SK-N-SH treated with all-trans-retinoic acid at 6 μM for 48 hours (cell line): ENCODE results near the gene DCTD.

Experiments used
- ATAC-seq: fragments of 200-7000 bp; cut with Tn5 transposase; 3 replicates; pipeline ENCODE4 v1.9.1; 2020; ENCODE audit warnings: mild to moderate bottlenecking, moderate library complexity
- ARNTL ChIP-seq: fragments of 450-650 bp; formaldehyde crosslinking; IDR thresholded peaks from 2 replicates; pipeline ENCODE4 v1.5.0; 2020; ENCODE audit warnings: low read depth, mild to moderate bottlenecking, moderate library complexity, borderline replicate concordance
- GLIS3 ChIP-seq: fragments of 250-450 bp; sonication (Bioruptor Pico); IDR thresholded peaks from 2 replicates; pipeline ENCODE4 v1.5.0; 2020; ENCODE audit warnings: mild to moderate bottlenecking, moderate library complexity
- ISL1 ChIP-seq: fragments of 250-450 bp; sonication (Bioruptor Pico); IDR thresholded peaks from 2 replicates; pipeline ENCODE4 v2.1.2; 2022; ENCODE audit warnings: mild to moderate bottlenecking, moderate library complexity
- OSR1 ChIP-seq: fragments of 250-450 bp; sonication (Bioruptor Pico); IDR thresholded peaks from 2 replicates; pipeline ENCODE4 v1.8.0; 2022; ENCODE audit warnings: moderate library complexity, mild to moderate bottlenecking, inconsistent platforms
- PATZ1 ChIP-seq: fragments of 250-450 bp; sonication (Bioruptor Pico); IDR thresholded peaks from 2 replicates; pipeline ENCODE4 v1.8.0; 2020; ENCODE audit warnings: mild to moderate bottlenecking, moderate library complexity, borderline replicate concordance
- PPARA ChIP-seq: fragments of 250-450 bp; sonication (Bioruptor Pico); IDR thresholded peaks from 2 replicates; pipeline ENCODE4 v1.5.0; 2020; ENCODE audit warnings: mild to moderate bottlenecking, borderline replicate concordance
- RARB ChIP-seq: fragments of 250-450 bp; sonication (Bioruptor Pico); IDR thresholded peaks from 2 replicates; pipeline ENCODE4 v1.8.0; 2021; ENCODE audit warnings: mild to moderate bottlenecking, moderate library complexity
- SNAI2 ChIP-seq: fragments of 250-450 bp; sonication (Bioruptor Pico); IDR thresholded peaks from 2 replicates; pipeline ENCODE4 v1.5.0; 2020; ENCODE audit warnings: mild to moderate bottlenecking, moderate library complexity
- TOX ChIP-seq: fragments of 250-450 bp; sonication (Bioruptor Pico); IDR thresholded peaks from 2 replicates; pipeline ENCODE4 v1.8.0; 2021; ENCODE audit warnings: mild to moderate bottlenecking, moderate library complexity, borderline replicate concordance
- TSHZ2 ChIP-seq: fragments of 250-450 bp; sonication (Bioruptor Pico); IDR thresholded peaks from 2 replicates; pipeline ENCODE4 v1.5.0; 2020; ENCODE audit warnings: mild to moderate bottlenecking, moderate library complexity
- ZC3H10 ChIP-seq: fragments of 250-450 bp; sonication (Bioruptor Pico); IDR thresholded peaks from 2 replicates; pipeline ENCODE4 v1.5.1; 2021; ENCODE audit warnings: mild to moderate bottlenecking, moderate library complexity
- ZFP30 ChIP-seq: fragments of 450-650 bp; formaldehyde crosslinking; IDR thresholded peaks from 2 replicates; pipeline ENCODE4 v1.5.0; 2022; ENCODE audit warnings: mild to moderate bottlenecking, moderate library complexity
- ZNF70 ChIP-seq: fragments of 450-650 bp; formaldehyde crosslinking; IDR thresholded peaks from 2 replicates; pipeline ENCODE4 v1.5.0; 2020; ENCODE audit warnings: mild to moderate bottlenecking, moderate library complexity
- TF ChIP-seq, protein P1 (sequence below): fragments of 250-450 bp; sonication (Bioruptor Pico); IDR thresholded peaks from 2 replicates; pipeline ENCODE4 v1.8.0; 2021; ENCODE audit warnings: low read depth, mild to moderate bottlenecking, moderate library complexity, borderline replicate concordance
- TF ChIP-seq, protein P2 (sequence below): fragments of 250-450 bp; sonication (Bioruptor Pico); IDR thresholded peaks from 2 replicates; pipeline ENCODE4 v1.5.1; 2021; ENCODE audit warnings: mild to moderate bottlenecking, moderate library complexity

DCTD gene

GRCh38 chr4:182893047-182893446 is 24.1 kb downstream of the DCTD start:
- TF ChIP-seq ARNTL (CRISPR knock-in tag), result no peak
- no peak for TF ChIP-seq ZC3H10 (CRISPR knock-in tag)
- no peak for TF ChIP-seq TSHZ2
- TF ChIP-seq, protein P1, sequence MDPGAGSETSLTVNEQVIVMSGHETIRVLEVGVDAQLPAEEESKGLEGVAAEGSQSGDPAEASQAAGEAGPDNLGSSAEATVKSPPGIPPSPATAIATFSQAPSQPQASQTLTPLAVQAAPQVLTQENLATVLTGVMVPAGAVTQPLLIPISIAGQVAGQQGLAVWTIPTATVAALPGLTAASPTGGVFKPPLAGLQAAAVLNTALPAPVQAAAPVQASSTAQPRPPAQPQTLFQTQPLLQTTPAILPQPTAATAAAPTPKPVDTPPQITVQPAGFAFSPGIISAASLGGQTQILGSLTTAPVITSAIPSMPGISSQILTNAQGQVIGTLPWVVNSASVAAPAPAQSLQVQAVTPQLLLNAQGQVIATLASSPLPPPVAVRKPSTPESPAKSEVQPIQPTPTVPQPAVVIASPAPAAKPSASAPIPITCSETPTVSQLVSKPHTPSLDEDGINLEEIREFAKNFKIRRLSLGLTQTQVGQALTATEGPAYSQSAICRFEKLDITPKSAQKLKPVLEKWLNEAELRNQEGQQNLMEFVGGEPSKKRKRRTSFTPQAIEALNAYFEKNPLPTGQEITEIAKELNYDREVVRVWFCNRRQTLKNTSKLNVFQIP (CRISPR knock-in tag), result no peak
- no peak for TF ChIP-seq RARB (CRISPR knock-in tag)

DNA sequence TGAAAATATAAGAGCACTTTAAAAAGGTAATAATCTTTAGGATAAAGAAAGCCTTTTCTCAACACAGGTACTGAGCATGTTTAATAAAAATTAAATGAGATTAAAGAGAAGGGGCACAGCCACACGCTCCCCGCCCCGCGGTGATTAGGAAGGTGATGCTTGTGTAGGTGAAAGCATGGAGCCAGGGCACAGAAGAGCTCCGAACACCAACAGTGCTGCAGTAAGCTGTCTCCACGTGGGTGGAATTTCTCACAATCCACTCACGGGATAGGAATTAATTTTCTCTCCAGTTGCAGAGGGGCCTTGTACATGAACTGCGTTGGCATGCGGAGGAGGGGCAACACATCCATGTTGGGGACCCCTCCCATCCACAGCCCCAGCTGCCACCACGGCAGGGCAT is 27.0 kb downstream of the DCTD start:
- no peak for ATAC-seq
- TF ChIP-seq, protein P2, sequence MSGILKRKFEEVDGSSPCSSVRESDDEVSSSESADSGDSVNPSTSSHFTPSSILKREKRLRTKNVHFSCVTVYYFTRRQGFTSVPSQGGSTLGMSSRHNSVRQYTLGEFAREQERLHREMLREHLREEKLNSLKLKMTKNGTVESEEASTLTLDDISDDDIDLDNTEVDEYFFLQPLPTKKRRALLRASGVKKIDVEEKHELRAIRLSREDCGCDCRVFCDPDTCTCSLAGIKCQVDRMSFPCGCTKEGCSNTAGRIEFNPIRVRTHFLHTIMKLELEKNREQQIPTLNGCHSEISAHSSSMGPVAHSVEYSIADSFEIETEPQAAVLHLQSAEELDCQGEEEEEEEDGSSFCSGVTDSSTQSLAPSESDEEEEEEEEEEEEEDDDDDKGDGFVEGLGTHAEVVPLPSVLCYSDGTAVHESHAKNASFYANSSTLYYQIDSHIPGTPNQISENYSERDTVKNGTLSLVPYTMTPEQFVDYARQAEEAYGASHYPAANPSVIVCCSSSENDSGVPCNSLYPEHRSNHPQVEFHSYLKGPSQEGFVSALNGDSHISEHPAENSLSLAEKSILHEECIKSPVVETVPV (CRISPR knock-in tag), result no peak
- TF ChIP-seq ZFP30 (CRISPR knock-in tag) (no peak), ZNF70 (CRISPR knock-in tag) (no peak), PATZ1 (CRISPR knock-in tag) (no peak), GLIS3 (no peak), TSHZ2 (no peak)

More at GRCh38 chr4:182893047-182893446, 24.1 kb downstream of the DCTD start:
- no peak for ATAC-seq

GRCh38 chr4:182888891-182889290 is 28.3 kb downstream of the DCTD start:
- TF ChIP-seq ZC3H10 (CRISPR knock-in tag) (no peak), OSR1 (no peak), PPARA (CRISPR knock-in tag) (no peak)
- TF ChIP-seq, all 23 proteins: peak for 0
- no peak for ATAC-seq

DNA sequence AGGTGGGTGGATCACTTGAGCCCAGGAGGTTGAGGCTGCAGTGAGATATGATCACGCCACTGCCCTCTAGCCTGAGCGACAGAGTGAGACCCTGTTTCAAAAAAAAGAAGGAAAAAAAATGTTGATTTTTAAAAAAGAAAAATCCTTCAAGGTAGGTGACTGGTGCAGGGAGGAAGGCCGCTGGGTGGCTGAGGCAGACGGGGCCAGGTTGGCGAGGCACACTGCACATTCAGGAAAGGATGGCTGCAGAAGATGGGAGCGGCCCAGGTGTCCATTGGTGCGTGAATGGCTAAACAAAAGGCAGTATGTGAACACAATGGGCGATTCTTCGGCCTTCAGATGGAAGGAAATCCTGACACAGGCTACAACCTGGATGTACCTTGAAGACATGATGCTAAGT is 30.4 kb downstream of the DCTD start:
- no peak for ATAC-seq

More for the DNA sequence above, 30.4 kb downstream of the DCTD start:
- TF ChIP-seq, protein P2 (CRISPR knock-in tag), result no peak
- TF ChIP-seq, protein P1 (CRISPR knock-in tag), result no peak
- TF ChIP-seq TOX (CRISPR knock-in tag) (no peak), ISL1 (CRISPR knock-in tag) (no peak), OSR1 (no peak), SNAI2 (CRISPR knock-in tag) (no peak)
